Ovary (tissue), 3 donors: ENCODE results near the gene MECP2.

Source experiments
- CTCF ChIP-seq, 3 donors: fragments of 450-650 bp in 2 of 3; fragments of 200-600 bp in 1 of 3; IDR thresholded peaks; one replicate each; pipeline versions ENCODE4 v1.5.1 to v1.8.0; 2016 to 2022; ENCODE audit warnings: antibody characterized with exemption in 3 of 3, mild to moderate bottlenecking in 1 of 3
- EP300 ChIP-seq: sonication (generic); formaldehyde crosslinking; IDR thresholded peaks from one replicate; pipeline ENCODE4 v1.6.1; 2017; ENCODE audit warnings: antibody characterized with exemption
- donor health status: DM: no; HTN: no; CAD: no.

DNA sequence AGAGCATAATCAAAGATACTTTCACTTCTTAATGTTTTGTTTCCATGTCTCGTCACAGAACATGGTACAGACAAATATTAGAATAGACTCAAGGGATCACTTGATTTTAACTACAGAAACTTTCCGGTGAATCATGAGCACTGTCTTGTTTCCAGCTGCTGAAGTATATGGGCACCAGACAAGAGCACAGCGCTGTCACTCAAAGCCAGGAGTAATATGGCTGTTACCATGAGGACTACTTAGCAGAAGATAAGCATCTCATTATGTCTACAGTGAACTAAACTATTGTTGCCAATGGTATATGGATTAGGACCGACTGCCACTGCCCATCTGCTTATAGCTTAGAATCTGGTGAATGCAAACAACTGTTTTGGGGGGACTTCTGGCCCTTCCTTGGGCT lies 34.3 kb downstream of the MECP2 start:
- TF ChIP-seq CTCF (IDR thresholded peaks at IDR 0.05) = no peak
- no peak for TF ChIP-seq EP300
